Hepatocyte (in vitro differentiated cells): ENCODE measurements around the gene QSOX2. TPM values are rescaled to one million over a fixed set of nuclear protein-coding genes. Genes with fewer than 3 reads are reported as not detected.

Source experiments
- DNase-seq: peaks from one replicate; pipeline ENCODE4 v3.0.0-alpha.2; 2016; ENCODE audit warnings: low spot score
- H2AFZ ChIP-seq: fragments of 200-600 bp; sonication (generic); 2 replicates; pipeline ENCODE4 v1.6.0; 2016; ENCODE audit warnings: antibody characterized with exemption, mild to moderate bottlenecking
- H3K27ac ChIP-seq: fragments of 200-600 bp; sonication (generic); 2 replicates; pipeline ENCODE4 v1.5.1; 2016; ENCODE audit warnings: mild to moderate bottlenecking
- H3K27me3 ChIP-seq: fragments of 200-600 bp; sonication (generic); 2 replicates; pipeline ENCODE4 v1.6.1; 2016
- H3K36me3 ChIP-seq: fragments of 200-600 bp; sonication (generic); replicated peaks from 2 replicates; pipeline ENCODE4 v1.5.1; 2016; ENCODE audit warnings: low read depth; ENCODE audit not compliant: insufficient read depth
- H3K4me1 ChIP-seq: fragments of 200-600 bp; sonication (generic); 2 replicates; pipeline ENCODE4 v1.5.1; 2016; ENCODE audit warnings: mild to moderate bottlenecking, moderate library complexity; ENCODE audit not compliant: insufficient read depth
- H3K4me2 ChIP-seq: fragments of 200-600 bp; sonication (generic); 2 replicates; pipeline ENCODE4 v1.6.0; 2016
- H3K4me3 ChIP-seq: fragments of 200-600 bp; sonication (generic); 2 replicates; pipeline ENCODE4 v1.5.1; 2016; ENCODE audit warnings: mild to moderate bottlenecking
- H3K79me2 ChIP-seq: fragments of 200-600 bp; sonication (generic); 2 replicates; pipeline ENCODE4 v1.6.0; 2017; ENCODE audit warnings: mild to moderate bottlenecking
- H3K9me2 ChIP-seq: fragments of 200-600 bp; sonication (generic); replicated peaks from 2 replicates; pipeline ENCODE4 v1.6.0; 2017; ENCODE audit warnings: mild to moderate bottlenecking; ENCODE audit not compliant: insufficient read depth
- H3K9me3 ChIP-seq: fragments of 200-600 bp; sonication (generic); 2 replicates; pipeline ENCODE4 v1.5.1; 2016; ENCODE audit warnings: low read depth, mild to moderate bottlenecking
- H4K20me1 ChIP-seq: fragments of 200-600 bp; sonication (generic); 2 replicates; pipeline ENCODE4 v1.6.0; 2016; ENCODE audit warnings: mild to moderate bottlenecking; ENCODE audit not compliant: insufficient read depth, poor library complexity, severe bottlenecking
- EZH2 ChIP-seq: fragments of 200-600 bp; sonication (generic); IDR thresholded peaks from 2 replicates; pipeline ENCODE4 v1.6.1; 2016; ENCODE audit warnings: antibody characterized with exemption, mild to moderate bottlenecking, borderline replicate concordance
- EZH2phosphoT487 ChIP-seq: fragments of 200-600 bp; sonication (generic); IDR thresholded peaks from one replicate; pipeline ENCODE4 v1.6.1; 2018; ENCODE audit warnings: antibody characterized with exemption, mild to moderate bottlenecking, low read depth, moderate library complexity; ENCODE audit not compliant: unreplicated experiment, severe bottlenecking
- WGBS: methylation state at CpG from one replicate; pipeline ENCODE4 v1.1.6; 2016; ENCODE audit warnings: low lambda C conversion rate; ENCODE audit errors: missing lambda C conversion rate; 5-methylcytosine and 5-hydroxymethylcytosine counted together
- polyA plus RNA-seq: library from polyadenylated mRNA; unstranded; fragments of >200 nt; fragmentation: Nextera tagmentation; extraction: Ambion mirVana; gene quantifications from 2 replicates; pipeline ENCODE4 v1.2.1, GENCODE V29; 2016
- total RNA-seq: library from RNA; depleted of rRNA; stranded (reverse); fragments of >200 nt; gene quantifications from 2 replicates; pipeline ENCODE4 v1.2.3, GENCODE V29; 2014
- TF ChIP-seq, protein P1 (sequence below): fragments of 200-600 bp; sonication (generic); IDR thresholded peaks from 2 replicates; pipeline ENCODE4 v1.5.1; 2016; ENCODE audit warnings: antibody characterized with exemption, mild to moderate bottlenecking; ENCODE audit not compliant: poor library complexity

QSOX2 gene
- total and polyA plus RNA-seq, 2 experiments from 2014 or later, result 3.3 to 11.0 TPM

DNA sequence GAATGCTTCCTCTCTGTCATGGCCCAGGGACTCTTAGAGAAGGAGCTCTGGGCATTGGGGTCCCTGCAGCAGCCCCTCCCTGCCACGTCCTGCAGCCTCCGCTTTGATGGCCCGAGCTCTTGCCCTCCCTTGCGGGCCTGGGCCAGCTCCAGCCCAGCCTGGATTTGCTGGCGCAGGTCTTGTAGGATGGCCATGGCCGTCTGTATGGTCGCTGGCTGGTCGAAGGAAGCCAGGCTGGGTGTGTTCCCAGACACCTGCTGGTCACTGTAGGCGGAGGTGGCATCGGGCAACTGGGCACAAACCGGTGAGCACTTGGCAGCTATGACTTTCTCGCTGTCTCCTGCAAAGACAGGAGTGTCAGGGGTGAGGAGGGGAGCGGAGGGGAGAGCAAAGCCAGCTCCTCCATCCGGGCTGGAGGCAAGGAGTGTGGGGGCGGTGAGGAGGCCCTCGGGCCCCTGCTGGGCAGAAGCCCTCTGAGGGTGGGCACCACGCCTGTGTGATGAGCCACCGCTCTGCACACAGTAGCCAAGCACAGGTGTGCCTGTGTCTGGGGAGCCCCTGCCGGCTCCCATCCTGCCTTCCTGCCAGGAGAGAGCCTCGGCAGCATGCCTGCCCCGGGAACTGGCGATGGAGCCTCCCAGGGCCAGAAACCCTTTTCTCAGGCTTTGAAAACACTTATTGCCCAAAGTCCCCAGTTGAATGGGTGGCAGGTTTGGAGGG, 45.9 kb upstream of the QSOX2 start:
- DNase-seq, result no peak
- Histone ChIP-seq H3K4me1 (no peaks in the 10 kb centered on the region), H3K4me2 (no peak overlapping the region), H2AFZ (no peak overlapping the region), H4K20me1 (no peaks in the 10 kb centered on the region), H3K9me2 (no peaks in the 10 kb centered on the region), H3K36me3 (no peaks in the 10 kb centered on the region), H3K4me3 (no peak overlapping the region), H3K79me2 (no peaks in the 10 kb centered on the region), H3K27ac (no peak overlapping the region), H3K9me3 (no peaks in the 10 kb centered on the region), H3K27me3 (no peaks in the 10 kb centered on the region)
- 85% methylated on average over 21 of the region's 22 CpGs for WGBS
- no peak for TF ChIP-seq EZH2
- TF ChIP-seq, protein P1, sequence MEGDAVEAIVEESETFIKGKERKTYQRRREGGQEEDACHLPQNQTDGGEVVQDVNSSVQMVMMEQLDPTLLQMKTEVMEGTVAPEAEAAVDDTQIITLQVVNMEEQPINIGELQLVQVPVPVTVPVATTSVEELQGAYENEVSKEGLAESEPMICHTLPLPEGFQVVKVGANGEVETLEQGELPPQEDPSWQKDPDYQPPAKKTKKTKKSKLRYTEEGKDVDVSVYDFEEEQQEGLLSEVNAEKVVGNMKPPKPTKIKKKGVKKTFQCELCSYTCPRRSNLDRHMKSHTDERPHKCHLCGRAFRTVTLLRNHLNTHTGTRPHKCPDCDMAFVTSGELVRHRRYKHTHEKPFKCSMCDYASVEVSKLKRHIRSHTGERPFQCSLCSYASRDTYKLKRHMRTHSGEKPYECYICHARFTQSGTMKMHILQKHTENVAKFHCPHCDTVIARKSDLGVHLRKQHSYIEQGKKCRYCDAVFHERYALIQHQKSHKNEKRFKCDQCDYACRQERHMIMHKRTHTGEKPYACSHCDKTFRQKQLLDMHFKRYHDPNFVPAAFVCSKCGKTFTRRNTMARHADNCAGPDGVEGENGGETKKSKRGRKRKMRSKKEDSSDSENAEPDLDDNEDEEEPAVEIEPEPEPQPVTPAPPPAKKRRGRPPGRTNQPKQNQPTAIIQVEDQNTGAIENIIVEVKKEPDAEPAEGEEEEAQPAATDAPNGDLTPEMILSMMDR, result no peak
- no peak for TF ChIP-seq EZH2phosphoT487

DNA sequence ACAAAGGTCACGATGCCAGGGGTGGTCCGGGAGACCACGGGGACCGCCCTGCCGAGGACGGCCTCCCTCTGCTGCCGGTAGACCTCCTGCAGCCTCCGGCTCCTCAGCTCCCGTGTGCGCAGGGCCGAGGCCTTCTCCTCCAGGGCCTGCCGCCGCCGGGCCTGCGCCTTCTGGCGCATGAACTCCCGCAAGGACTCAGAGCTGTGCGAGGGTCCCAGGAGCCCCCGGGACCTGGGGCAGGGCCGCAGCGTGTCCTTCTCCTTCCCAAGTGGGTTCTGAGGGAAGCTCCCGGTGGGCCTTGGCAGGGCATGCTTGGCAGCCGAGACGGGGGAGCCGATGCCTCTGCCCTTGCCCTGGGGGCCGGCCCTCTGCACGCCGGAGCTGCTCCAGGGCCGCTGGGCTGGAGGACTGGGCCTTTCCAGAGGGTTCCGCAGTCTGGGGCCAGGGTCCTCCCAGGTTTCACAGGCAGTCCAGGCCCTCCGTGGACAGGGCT, 44.9 kb upstream of the QSOX2 start:
- no peak for DNase-seq
- Histone ChIP-seq H3K79me2 (no peaks in the 10 kb centered on the region), H3K36me3 (no peaks in the 10 kb centered on the region), H3K9me3 (no peaks in the 10 kb centered on the region), H2AFZ (no peak overlapping the region), H3K27me3 (no peaks in the 10 kb centered on the region), H3K9me2 (no peaks in the 10 kb centered on the region), H3K4me1 (no peaks in the 10 kb centered on the region), H3K4me2 (no peak overlapping the region), H3K4me3 (no peak overlapping the region), H4K20me1 (no peaks in the 10 kb centered on the region), H3K27ac (no peak overlapping the region)
- 94% methylated on average over 31 of the region's 31 CpGs for WGBS
- TF ChIP-seq EZH2, result no peak
- TF ChIP-seq, protein P1, result no peak
- TF ChIP-seq EZH2phosphoT487, result no peak

DNA sequence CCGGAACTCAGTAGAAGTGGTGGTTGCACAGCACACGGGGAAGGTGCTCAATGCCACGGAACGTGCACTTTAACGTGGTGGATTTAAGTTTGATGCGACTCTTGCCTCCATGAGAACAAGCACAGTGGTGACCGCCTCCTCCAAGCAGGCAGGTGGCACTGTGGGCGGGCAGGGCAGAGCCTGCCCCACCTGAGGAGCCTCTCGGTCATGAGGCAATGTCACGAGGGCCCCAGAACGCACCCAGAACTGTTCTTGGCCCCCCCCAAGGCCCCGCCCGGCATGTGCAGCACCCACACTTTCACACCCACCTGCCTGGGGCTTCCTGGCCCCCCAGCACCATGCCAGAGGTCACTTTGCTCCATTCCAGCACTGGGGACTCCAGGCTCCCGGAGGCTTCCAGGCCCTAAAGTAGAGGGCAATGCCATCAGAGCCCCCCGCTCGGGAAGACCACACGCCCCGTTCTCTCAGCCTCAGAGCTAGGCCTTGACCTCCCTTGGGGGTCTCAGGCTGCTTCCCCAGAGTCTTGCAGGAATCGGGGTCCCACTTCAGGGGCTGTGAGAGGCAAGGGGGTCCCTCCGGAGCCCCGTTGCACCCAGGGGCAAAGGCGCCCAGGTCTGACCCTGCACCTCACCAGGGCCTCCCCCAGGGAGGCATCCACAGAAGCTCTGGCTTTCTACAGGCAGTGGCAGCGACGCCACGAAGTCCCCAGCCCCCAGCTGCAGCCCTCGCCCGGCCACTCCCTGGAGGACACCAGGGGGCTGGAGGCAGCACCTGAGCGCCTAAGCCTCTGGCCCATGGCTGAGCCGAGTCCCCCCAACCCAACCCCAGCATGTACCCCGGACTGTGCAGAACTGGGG, 44.3 kb upstream of the QSOX2 start:
- no peak for DNase-seq
- Histone ChIP-seq H2AFZ (no peak overlapping the region), H3K27ac (no peak overlapping the region), H3K4me2 (no peak overlapping the region), H4K20me1 (no peaks in the 10 kb centered on the region), H3K27me3 (no peaks in the 10 kb centered on the region), H3K36me3 (no peaks in the 10 kb centered on the region), H3K79me2 (no peaks in the 10 kb centered on the region), H3K4me3 (no peak overlapping the region), H3K9me3 (no peaks in the 10 kb centered on the region), H3K4me1 (no peaks in the 10 kb centered on the region), H3K9me2 (no peaks in the 10 kb centered on the region)
- TF ChIP-seq EZH2phosphoT487 (no peak), EZH2 (no peak)
- TF ChIP-seq, protein P1, result no peak
- WGBS, result 91% methylated on average over 23 of the region's 30 CpGs
